DND-41 (cell line): ENCODE results near the gene FBXW2.

ENCODE experiments used
- ATAC-seq: fragments of 200-7000 bp; cut with Tn5 transposase; 3 replicates; pipeline ENCODE4 v1.9.1; 2021; ENCODE audit warnings: low read depth; ENCODE audit not compliant: insufficient read depth
- DNase-seq: peaks from one replicate; pipeline ENCODE4 v3.0.0-alpha.2; 2020
- H2AFZ ChIP-seq: 2 replicates; pipeline ENCODE4 v1.6.0; 2012; ENCODE audit warnings: low read depth, low read length
- H3K27ac ChIP-seq: 2 replicates; pipeline ENCODE4 v1.5.1; 2012; ENCODE audit warnings: low read length, inconsistent platforms
- H3K27me3 ChIP-seq: fragments of 200-600 bp; sonication (generic); 2 replicates; pipeline ENCODE4 v1.6.0; 2012; ENCODE audit warnings: low read length, mild to moderate bottlenecking, inconsistent platforms; ENCODE audit not compliant: insufficient read depth, poor library complexity
- H3K36me3 ChIP-seq: 2 replicates; pipeline ENCODE4 v1.5.1; 2012; ENCODE audit warnings: low read length, inconsistent platforms; ENCODE audit not compliant: insufficient read depth
- H3K4me1 ChIP-seq: 2 replicates; pipeline ENCODE4 v1.5.1; 2012; ENCODE audit warnings: mild to moderate bottlenecking, low read length; ENCODE audit not compliant: insufficient read depth
- H3K4me2 ChIP-seq: 2 replicates; pipeline ENCODE4 v1.6.0; 2012; ENCODE audit warnings: mild to moderate bottlenecking, moderate library complexity, low read length, inconsistent platforms; ENCODE audit not compliant: insufficient read depth
- H3K4me3 ChIP-seq, 2 experiments: fragments of 200-600 bp in 1 of 2; shearing (Covaris generic) in 1 of 2; 2 replicates each; pipeline ENCODE4 v1.5.1; 2012 to 2016; ENCODE audit warnings: inconsistent platforms in 2 of 2, low read length in 2 of 2, mild to moderate bottlenecking in 2 of 2, low read depth in 1 of 2, moderate library complexity in 1 of 2
- H3K79me2 ChIP-seq: 2 replicates; pipeline ENCODE4 v1.6.0; 2012; ENCODE audit warnings: low read length, inconsistent platforms; ENCODE audit not compliant: insufficient read depth
- H3K9ac ChIP-seq: 2 replicates; pipeline ENCODE4 v1.6.0; 2012; ENCODE audit warnings: low read depth, mild to moderate bottlenecking, inconsistent platforms, low read length, moderate library complexity
- H3K9me3 ChIP-seq: 2 replicates; pipeline ENCODE4 v1.5.1; 2012; ENCODE audit warnings: low read length, moderate library complexity, mild to moderate bottlenecking, inconsistent platforms; ENCODE audit not compliant: insufficient read depth, severe bottlenecking
- H4K20me1 ChIP-seq: 2 replicates; pipeline ENCODE4 v1.6.0; 2012; ENCODE audit warnings: low read length; ENCODE audit not compliant: insufficient read depth
- EZH2 ChIP-seq: IDR thresholded peaks from 3 replicates; pipeline ENCODE4 v1.6.1; 2012; ENCODE audit warnings: borderline replicate concordance, low read depth, mild to moderate bottlenecking, moderate library complexity, low read length, inconsistent platforms; ENCODE audit not compliant: severe bottlenecking
- TF ChIP-seq, protein P1 (sequence below): IDR thresholded peaks from 2 replicates; pipeline ENCODE4 v1.5.1; 2012; ENCODE audit warnings: borderline replicate concordance, low read length, moderate library complexity, mild to moderate bottlenecking; ENCODE audit not compliant: poor library complexity, severe bottlenecking; ENCODE audit errors: extremely low read depth

Gene FBXW2

DNA sequence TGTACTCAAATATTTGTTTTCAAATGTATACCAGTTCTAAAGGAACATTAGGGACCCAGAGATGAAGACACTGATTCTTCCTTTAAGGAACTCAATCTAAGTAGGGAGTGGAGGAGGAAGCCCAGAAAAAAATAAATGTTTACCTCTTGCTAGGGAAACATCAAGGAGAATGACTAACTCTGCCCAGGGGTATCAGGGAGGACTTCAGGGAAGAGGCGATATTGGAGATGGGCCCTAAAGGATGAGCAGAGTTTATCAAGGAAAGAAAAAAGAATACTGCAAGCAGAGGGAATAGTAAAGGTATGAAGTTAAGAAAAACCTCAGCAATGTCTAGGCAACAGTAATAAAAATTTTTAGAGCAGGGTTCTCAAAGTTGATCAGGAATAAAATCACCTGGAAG is 16.4 kb downstream of the FBXW2 start:
- Histone ChIP-seq H3K27me3 (no peaks in the 10 kb centered on the region), H3K79me2 (peaks cover 17% of the 10 kb centered on the region), H3K36me3 (peaks cover 69% of the 10 kb centered on the region), H2AFZ (no peak overlapping the region), H3K9ac (no peak overlapping the region), H3K27ac (no peak overlapping the region), H4K20me1 (no peaks in the 10 kb centered on the region; the same call in 1 of the 2 replicates), H3K4me1 (no peaks in the 10 kb centered on the region), H3K4me2 (no peak overlapping the region), H3K4me3 (no peak overlapping the region), H3K9me3 (no peaks in the 10 kb centered on the region)
- no peak for TF ChIP-seq EZH2
- TF ChIP-seq, protein P1, sequence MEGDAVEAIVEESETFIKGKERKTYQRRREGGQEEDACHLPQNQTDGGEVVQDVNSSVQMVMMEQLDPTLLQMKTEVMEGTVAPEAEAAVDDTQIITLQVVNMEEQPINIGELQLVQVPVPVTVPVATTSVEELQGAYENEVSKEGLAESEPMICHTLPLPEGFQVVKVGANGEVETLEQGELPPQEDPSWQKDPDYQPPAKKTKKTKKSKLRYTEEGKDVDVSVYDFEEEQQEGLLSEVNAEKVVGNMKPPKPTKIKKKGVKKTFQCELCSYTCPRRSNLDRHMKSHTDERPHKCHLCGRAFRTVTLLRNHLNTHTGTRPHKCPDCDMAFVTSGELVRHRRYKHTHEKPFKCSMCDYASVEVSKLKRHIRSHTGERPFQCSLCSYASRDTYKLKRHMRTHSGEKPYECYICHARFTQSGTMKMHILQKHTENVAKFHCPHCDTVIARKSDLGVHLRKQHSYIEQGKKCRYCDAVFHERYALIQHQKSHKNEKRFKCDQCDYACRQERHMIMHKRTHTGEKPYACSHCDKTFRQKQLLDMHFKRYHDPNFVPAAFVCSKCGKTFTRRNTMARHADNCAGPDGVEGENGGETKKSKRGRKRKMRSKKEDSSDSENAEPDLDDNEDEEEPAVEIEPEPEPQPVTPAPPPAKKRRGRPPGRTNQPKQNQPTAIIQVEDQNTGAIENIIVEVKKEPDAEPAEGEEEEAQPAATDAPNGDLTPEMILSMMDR: no peak
- no peak for ATAC-seq
- DNase-seq: no peak

- H3K4me1 ChIP-seq: no peaks in the 10 kb centered on the region
- no peak overlapping the region for H3K9ac ChIP-seq
- no peak overlapping the region for H3K4me3 ChIP-seq
- H3K79me2 ChIP-seq: peaks cover 9% of the 10 kb centered on the region; the same call in 1 of the 2 replicates
- H3K36me3 ChIP-seq: peaks cover 77% of the 10 kb centered on the region
- H2AFZ ChIP-seq: no peak overlapping the region
- no peak for DNase-seq
- no peak overlapping the region for H3K27ac ChIP-seq
- no peak for ATAC-seq
- H3K4me2 ChIP-seq: no peak overlapping the region
- H4K20me1 ChIP-seq: no peaks in the 10 kb centered on the region
- H3K9me3 ChIP-seq: no peaks in the 10 kb centered on the region
- no peaks in the 10 kb centered on the region for H3K27me3 ChIP-seq
- TF ChIP-seq, protein P1: no peak
- TF ChIP-seq EZH2: no peak
These were observed 17.4 kb downstream of the FBXW2 start for GRCh38 chr9:120775859-120776258.

GRCh38 chr9:120774719-120775118 is 18.5 kb downstream of the FBXW2 start:
- H4K20me1 ChIP-seq: no peaks in the 10 kb centered on the region
- peaks cover 80% of the 10 kb centered on the region for H3K36me3 ChIP-seq
- no peak overlapping the region for H3K4me2 ChIP-seq
- no peak overlapping the region for H3K27ac ChIP-seq
- H3K79me2 ChIP-seq: peaks cover under 1% of the 10 kb centered on the region; the same call in 1 of the 2 replicates
- no peak overlapping the region for H3K4me3 ChIP-seq
- H3K4me1 ChIP-seq: no peaks in the 10 kb centered on the region
- no peak for TF ChIP-seq EZH2
- TF ChIP-seq, protein P1: no peak
- H3K9ac ChIP-seq: no peak overlapping the region
- no peaks in the 10 kb centered on the region for H3K27me3 ChIP-seq
- ATAC-seq (no peak), DNase-seq (no peak)
- no peaks in the 10 kb centered on the region for H3K9me3 ChIP-seq
- H2AFZ ChIP-seq: no peak overlapping the region

DNA sequence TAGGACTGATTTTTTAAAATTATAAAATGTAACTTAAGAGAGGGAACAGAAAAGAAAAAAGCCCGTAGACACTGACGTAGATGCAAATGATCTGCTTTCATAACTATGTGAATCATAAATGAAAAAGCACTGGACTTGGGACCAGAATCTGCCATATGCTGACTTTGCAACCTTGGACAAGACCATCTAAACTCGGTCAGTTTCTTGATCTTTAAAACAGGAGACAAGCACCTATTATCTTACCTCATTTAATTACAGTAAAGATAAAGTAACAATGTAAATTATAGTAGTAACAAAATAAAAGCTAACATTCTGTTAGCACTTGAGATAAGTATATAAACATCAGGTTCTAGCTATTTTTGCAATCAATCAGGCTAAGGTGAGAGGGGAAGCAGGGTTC is 20.0 kb downstream of the FBXW2 start:
- Histone ChIP-seq H3K27ac (no peak overlapping the region), H3K36me3 (peaks cover 85% of the 10 kb centered on the region), H3K4me1 (no peaks in the 10 kb centered on the region), H3K27me3 (no peaks in the 10 kb centered on the region), H3K79me2 (no peaks in the 10 kb centered on the region), H2AFZ (no peak overlapping the region), H3K4me2 (no peak overlapping the region), H3K9ac (no peak overlapping the region), H3K9me3 (no peaks in the 10 kb centered on the region), H3K4me3 (no peak overlapping the region), H4K20me1 (no peaks in the 10 kb centered on the region)
- DNase-seq (no peak), ATAC-seq (no peak)
- TF ChIP-seq, protein P1: no peak
- TF ChIP-seq EZH2: no peak
